ENCODE results near the gene HDAC8. TPM values are rescaled to one million over a fixed set of nuclear protein-coding genes. Genes with fewer than 3 reads are reported as not detected.

The HDAC8 gene
- total and polyA plus RNA-seq, 9 of the 15 experiments (the other 6 are each of a cell fraction or from before 2014, with no cell fraction given) = 18.9 to 53.8 (median 28.7) TPM

- ChIA-PET CTCF (ENCODE audit: low intra/inter-chr PET ratio) (interaction anchor here (0.9 kb wide), 1 partner anchor 234 kb away, joined by 3 read pairs; no protein-coding TSS in a partner anchor), POLR2A (interaction anchor here (0.7 to 1.7 kb wide), 2 partner anchors 30 to 133 kb away, joined by 3 to 6 read pairs; partner anchors contain the start of gene RPS4X)
- intact Hi-C loops (cut with micrococcal nuclease) (no loop called here), in situ Hi-C loops (cut with MboI) (loop anchor here (25.0 kb wide), 1 partner anchor 230 kb away; no protein-coding TSS in a partner anchor)
- 0 out of 3 replicates have a peak overlapping the region, but pooled peaks have one; percentile 30 for H3K27ac ChIP-seq (ENCODE audit: extremely low read depth, low read depth, low read length)
- H3K4me2 ChIP-seq (ENCODE audit: insufficient read depth, low read length) = peak overlapping the region; percentile 52
- H3K79me2 ChIP-seq (ENCODE audit: control insufficient read depth, insufficient read depth, low read length) = no peaks in the 10 kb centered on the region
- H3K36me3 ChIP-seq (ENCODE audit: control insufficient read depth, insufficient read depth, low read length) = no peaks in the 10 kb centered on the region
- DNase-seq (ENCODE audit: extremely low read depth in 1 of 4, low spot score in 3 of 4) (peak; percentile 35 to 57 (median 47)), FAIRE-seq (peak; percentile 56), ATAC-seq (peak; percentile 85)
- H4K20me1 ChIP-seq (replicated peaks; ENCODE audit: control insufficient read depth, insufficient read depth, low read length) = no peaks in the 10 kb centered on the region; the same call in 1 of the 2 replicates
- H3K27me3 ChIP-seq (ENCODE audit: control insufficient read depth in 2 of 2, insufficient read depth in 2 of 2, low read length in 2 of 2) = peaks cover 0 to 19% of the 10 kb centered on the region in 2 experiments; a peak in 1 of 5 replicates
- under 1% methylated on average over 28 of the region's 56 CpGs for WGBS (ENCODE audit: insufficient coverage, low coverage, missing lambda C conversion rate)
- H3K9ac ChIP-seq (ENCODE audit: insufficient read depth in 1 of 2, low read depth in 2 of 2, low read length in 2 of 2) = peak overlapping the region; percentile 49 to 88; a peak in 3 of 4 replicates
- peaks cover 2 to 34% of the 10 kb centered on the region in 2 experiments; a peak in 3 of 5 replicates for H3K4me1 ChIP-seq (replicated peaks in 1 of 2; ENCODE audit: control insufficient read depth in 2 of 2, insufficient read depth in 2 of 2, low read length in 2 of 2)
- H2AFZ ChIP-seq (ENCODE audit: low read depth, low read length) = peak overlapping the region; percentile 89
- no peaks in the 10 kb centered on the region for H3K9me3 ChIP-seq (replicated peaks; ENCODE audit: control insufficient read depth, insufficient read depth, low read depth, low read length)
- peak overlapping the region; percentile 40 for H3K4me3 ChIP-seq
- no peaks in the 10 kb centered on the region for H3K9me1 ChIP-seq (ENCODE audit: control insufficient read depth, insufficient read depth, low read length)
- BruUV-seq (replicated peaks) = no TSS peak
- TF ChIP-seq FOXM1 (IDR thresholded peaks at IDR 0.05; ENCODE audit: low read depth) (peak; percentile 85), FOXM1 (CRISPR knock-in tag; IDR thresholded peaks at IDR 0.05; ENCODE audit: low read depth) (no peak), HMGN3 (IDR thresholded peaks at IDR 0.05; ENCODE audit: borderline replicate concordance, extremely low read depth, insufficient read length, low read depth, low read length) (peak; percentile 38), ZNF639 (CRISPR knock-in tag; conservative IDR thresholded peaks at IDR 0.05 in 1 of 2, IDR thresholded peaks at IDR 0.05 in 1 of 2) (no peak), JUND (IDR thresholded peaks at IDR 0.05; ENCODE audit: borderline replicate concordance, low read depth, low read length) (no peak), JUND (tag; IDR thresholded peaks at IDR 0.05; ENCODE audit: borderline replicate concordance, low read depth, low read length) (no peak), SAFB (IDR thresholded peaks at IDR 0.05; ENCODE audit: borderline replicate concordance, low read depth, low read length) (peak; percentile 86), BCOR (IDR thresholded peaks at IDR 0.05) (0 out of 2 replicates have a peak, but pooled peaks have one; percentile 11), HES1 (IDR thresholded peaks at IDR 0.05; ENCODE audit: low read depth) (no peak), SMARCB1 (IDR thresholded peaks at IDR 0.05; ENCODE audit: insufficient read length, low read depth) (no peak), MEF2A (IDR thresholded peaks at IDR 0.05; ENCODE audit: control insufficient read depth, low read depth, low read length) (no peak), HDAC2 (IDR thresholded peaks at IDR 0.05) (no peak), SMARCA4 (IDR thresholded peaks at IDR 0.05) (no peak), ATF7 (IDR thresholded peaks at IDR 0.05) (peak; percentile 51; the same call in 1 of the 2 replicates), MCM5 (IDR thresholded peaks at IDR 0.05; ENCODE audit: low read depth) (no peak), ZBTB8A (IDR thresholded peaks at IDR 0.05; ENCODE audit: partially characterized antibody) (no peak), PHF8 (IDR thresholded peaks at IDR 0.05; ENCODE audit: borderline replicate concordance, low read length) (peak; percentile 17; the same call in 1 of the 2 replicates), ZNF79 (CRISPR knock-in tag; IDR thresholded peaks at IDR 0.05; ENCODE audit: low read depth) (no peak)
These were observed 265.6 kb downstream of the HDAC8 start for GRCh38 chrX:72306851-72307645.
